Fibroblast of peridontal ligament (primary cell): ENCODE measurements around the gene ZMYND11.

Experiments
- DNase-seq: peaks from one replicate; pipeline ENCODE4 v3.0.0-alpha.2; 2010; ENCODE audit errors: extremely low read depth

The ZMYND11 gene

GRCh38 chr10:135132-135600 is at the start of gene ZMYND11:
Gene ZMYND11 (plus strand): TSS chr10:135455. CDS start chr10:180013, 44,558 bp downstream.
- peak; percentile 40 for DNase-seq

- no peak for DNase-seq
These were observed 49.2 kb upstream of the ZMYND11 start for GRCh38 chr10:86031-86430.

GRCh38 chr10:87177-88080 is 47.8 kb upstream of the ZMYND11 start:
- DNase-seq: no peak

- no peak for DNase-seq
These were observed 47.0 kb upstream of the ZMYND11 start for GRCh38 chr10:88253-88652.

DNA sequence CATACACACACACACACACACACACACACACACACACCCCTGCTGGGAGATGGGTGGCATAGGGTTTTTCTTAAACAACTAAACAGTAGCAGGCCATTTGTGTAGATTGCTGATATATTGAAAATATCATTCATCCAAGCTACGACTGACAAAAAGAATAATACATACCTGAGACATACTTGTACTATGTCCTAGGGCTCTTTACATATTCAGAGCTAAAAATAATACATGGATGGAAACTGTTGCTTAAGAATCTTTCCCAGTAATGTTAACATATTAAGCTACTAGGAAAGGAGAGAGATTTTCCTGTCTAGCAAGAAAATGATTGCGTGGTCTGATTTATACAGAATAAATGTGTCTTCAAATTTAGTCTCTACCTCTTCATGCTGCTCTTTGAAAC is 46.0 kb upstream of the ZMYND11 start:
- DNase-seq: no peak

- DNase-seq: no peak
These were observed 45.1 kb upstream of the ZMYND11 start for GRCh38 chr10:90161-90560.

DNA sequence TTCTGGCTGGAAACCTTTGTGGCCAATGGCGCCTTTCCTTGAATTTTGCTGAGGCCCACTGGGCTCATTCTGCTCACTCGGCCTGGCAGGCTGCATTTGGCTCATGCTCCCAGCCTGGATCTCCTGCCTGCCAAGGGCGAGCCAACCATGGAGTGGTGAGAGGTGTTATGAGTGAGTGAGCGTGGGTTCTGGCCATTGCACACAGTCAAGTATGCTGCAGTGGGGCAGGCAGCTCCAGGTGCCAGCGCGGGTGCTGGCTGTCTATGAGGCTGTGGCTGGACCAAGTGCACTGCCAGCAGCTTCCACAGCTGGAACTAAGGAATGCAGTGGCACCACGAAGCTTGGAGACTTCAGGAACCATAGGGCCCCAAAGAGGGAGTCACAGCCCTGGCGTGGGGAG is 43.9 kb upstream of the ZMYND11 start:
- no peak for DNase-seq

- DNase-seq: no peak
These were observed 43.1 kb upstream of the ZMYND11 start for GRCh38 chr10:92153-92552.

- DNase-seq: no peak
These were observed 42.4 kb upstream of the ZMYND11 start for GRCh38 chr10:92846-93245.

GRCh38 chr10:94613-95012 is 40.6 kb upstream of the ZMYND11 start:
- no peak for DNase-seq

DNA sequence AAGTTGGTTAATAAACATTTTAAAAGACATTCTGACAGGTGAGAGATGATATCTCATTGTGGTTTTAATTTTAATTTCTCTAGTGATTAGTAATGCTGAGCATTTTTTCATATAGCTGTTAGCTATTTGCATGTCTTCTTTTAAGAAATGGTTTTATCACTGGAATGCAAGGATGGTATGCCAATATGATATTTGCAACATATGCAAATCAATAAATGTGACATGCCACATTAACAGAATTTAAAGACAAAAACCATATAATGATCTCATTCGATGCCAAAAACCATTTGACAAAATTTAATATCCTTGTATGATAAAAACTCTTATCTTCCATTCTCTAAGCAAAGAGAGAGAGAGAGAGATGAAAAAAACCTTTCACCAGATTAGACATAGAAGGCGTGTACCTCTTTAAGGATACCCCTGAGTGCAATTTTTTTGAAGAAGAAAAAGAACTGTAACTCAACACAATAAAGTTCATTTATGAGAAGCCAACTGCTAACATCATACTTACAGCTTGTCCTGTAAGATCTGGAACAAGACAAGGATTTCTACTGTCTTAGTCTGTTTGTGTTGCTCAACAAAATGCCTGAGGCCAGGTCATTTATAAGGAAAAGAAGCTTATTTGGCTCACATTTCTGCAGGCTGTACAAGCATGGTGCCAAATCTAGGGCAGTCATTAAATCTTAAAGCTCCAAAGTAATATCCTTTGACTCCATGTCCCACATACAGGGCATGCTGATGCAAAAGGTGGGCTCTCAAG is 39.7 kb upstream of the ZMYND11 start:
- DNase-seq: no peak

DNA sequence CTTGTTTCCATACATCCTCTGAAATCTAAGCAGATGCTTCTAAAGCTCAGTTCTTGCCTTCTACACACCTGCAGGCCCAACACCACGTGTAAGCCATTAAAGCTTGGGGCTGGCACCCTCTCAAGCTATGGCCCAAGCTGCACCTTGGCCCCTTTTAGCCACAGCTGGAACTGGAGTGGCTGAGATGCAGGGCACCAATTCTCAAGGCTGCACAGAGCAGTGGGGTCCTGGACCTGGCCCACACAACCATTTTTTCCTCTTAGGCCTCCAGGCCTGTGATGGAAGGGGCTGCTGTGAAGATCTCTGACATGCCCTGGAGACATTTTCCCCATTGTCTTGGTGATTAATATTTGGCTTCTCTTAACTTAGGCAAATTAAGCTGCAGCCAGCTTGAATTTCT is 38.8 kb upstream of the ZMYND11 start:
- DNase-seq: no peak

GRCh38 chr10:104416-104815 is 30.8 kb upstream of the ZMYND11 start:
- DNase-seq: no peak

DNA sequence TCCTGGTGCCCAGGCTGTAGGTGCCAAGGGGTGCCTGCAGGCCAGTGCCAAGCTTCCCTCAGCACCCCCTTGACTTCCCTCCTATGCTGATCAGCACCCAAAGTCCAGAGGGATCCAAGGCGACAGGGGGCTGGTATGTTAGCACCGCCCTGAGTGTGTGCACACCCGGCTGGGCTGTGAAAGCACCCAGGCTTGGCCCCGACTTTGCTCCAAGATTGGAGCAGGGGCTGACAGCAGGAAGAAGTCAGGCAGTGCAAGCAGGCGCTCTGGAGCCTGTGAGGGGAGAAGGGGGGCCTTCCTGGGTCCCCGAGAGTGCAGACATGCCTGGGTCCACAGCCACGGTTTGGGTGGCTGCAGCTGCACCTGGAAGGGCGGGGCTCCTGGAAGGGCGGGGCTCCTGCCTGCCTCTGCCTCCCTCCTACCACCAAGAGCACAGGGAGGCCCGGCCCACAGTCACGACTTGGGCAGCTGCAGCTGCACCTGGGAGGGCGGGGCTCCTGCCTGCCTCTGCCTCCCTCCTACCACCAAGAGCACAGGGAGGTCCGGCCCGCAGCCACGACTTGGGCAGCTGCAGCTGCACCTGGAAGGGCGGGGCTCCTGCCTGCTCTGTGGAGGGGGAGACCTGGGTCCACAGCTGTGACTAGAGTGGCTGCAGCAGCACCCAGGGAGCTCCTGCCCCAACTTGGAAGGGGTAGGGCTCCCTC is 30.2 kb upstream of the ZMYND11 start:
- DNase-seq: no peak

DNA sequence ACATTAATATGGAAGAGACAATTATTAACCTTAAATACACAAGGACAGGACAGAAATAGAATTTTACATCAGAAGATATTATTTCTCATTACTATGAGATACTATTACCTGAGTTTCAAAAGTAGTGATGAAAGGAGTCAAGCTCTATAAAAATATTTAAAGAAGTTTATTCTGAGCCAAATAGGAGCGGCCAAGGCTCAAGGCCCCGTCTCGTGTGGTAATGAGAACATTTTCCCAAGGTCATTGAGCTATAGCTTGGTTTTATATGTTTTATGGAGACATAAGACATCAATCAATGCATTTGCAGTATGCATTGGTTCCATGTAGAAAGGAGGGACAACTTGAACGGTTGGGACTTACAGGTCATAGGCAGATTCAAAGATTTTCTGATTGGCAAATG is 29.4 kb upstream of the ZMYND11 start:
- no peak for DNase-seq

DNA sequence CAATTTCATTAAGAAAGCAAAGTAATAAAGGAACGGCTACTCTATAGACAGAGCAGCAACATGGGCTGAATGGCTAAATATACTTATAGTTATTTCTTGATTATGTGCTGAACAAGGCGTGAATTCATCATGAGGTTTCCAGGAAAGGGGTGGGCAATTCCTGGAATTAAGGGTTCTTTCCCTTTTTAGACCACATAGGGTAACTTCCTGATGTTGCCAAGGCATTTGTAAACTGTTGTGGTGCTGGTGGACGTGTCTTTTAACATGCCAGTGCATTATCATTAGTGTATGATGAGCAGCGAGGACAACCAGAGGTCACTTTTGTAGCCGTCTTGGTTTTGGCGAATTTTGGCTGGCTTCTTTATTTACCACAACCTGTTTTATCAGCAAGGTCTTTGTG is 28.5 kb upstream of the ZMYND11 start:
- DNase-seq: no peak

GRCh38 chr10:112246-112645 is 23.0 kb upstream of the ZMYND11 start:
- no peak for DNase-seq

DNA sequence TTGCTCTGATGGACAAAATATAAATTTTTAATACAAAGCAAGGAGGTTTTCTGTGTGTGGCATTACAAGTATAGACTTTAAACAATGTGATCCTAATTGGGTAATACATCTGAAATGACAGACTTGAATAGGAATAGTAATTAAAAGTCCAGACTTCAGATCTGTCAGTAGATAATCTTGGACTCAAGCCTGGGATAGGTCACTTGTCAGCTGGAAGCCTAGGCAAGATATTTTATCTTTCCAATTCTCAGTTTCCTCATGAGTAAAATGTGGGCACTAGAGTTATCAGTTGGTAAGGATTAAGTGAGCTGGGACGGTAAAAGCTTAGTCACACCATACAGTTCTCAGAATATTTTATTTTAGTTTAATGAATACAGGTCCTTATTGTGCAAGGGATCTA is 10.4 kb upstream of the ZMYND11 start:
- DNase-seq: no peak

GRCh38 chr10:127612-128432 is 7.4 kb upstream of the ZMYND11 start:
- no peak for DNase-seq

- DNase-seq: peak; percentile 14
These were observed 5.4 kb upstream of the ZMYND11 start for GRCh38 chr10:129810-130209.
